ENCODE results near the gene MYO9A.
"Not testable (repeated sequence)": the region's sequence is repeated elsewhere in the genome, so short reads cannot be mapped to it uniquely, and the experiment has no call there.

The MYO9A gene

DNA sequence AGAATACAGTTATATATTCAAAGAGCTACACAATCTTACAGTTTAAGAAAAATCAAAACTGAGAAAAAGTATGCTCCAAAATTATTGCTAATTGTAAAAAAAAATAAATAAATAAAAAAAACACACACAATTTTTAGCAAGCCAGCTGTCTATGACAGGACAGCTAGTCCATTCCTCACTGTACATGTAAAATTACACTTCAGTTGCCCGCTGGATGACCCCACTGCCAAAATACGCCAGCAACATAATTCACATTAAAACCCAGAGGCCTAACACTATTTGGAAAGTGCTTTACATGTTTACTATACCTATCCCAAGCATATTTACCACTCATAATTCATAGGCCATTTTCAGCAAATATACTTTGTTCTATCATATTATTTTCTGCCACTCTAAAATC lies 5.8 kb downstream of the MYO9A start:
- in situ Hi-C loops (cut with HindIII; ENCODE audit: low sequenced_read_pairs), result no loop called here
- DNase-seq (ENCODE audit: low read depth), result no peak
- H3K4me3 ChIP-seq (ENCODE audit: low read depth, low read length), result no peak overlapping the region
- TF ChIP-seq, protein P1, sequence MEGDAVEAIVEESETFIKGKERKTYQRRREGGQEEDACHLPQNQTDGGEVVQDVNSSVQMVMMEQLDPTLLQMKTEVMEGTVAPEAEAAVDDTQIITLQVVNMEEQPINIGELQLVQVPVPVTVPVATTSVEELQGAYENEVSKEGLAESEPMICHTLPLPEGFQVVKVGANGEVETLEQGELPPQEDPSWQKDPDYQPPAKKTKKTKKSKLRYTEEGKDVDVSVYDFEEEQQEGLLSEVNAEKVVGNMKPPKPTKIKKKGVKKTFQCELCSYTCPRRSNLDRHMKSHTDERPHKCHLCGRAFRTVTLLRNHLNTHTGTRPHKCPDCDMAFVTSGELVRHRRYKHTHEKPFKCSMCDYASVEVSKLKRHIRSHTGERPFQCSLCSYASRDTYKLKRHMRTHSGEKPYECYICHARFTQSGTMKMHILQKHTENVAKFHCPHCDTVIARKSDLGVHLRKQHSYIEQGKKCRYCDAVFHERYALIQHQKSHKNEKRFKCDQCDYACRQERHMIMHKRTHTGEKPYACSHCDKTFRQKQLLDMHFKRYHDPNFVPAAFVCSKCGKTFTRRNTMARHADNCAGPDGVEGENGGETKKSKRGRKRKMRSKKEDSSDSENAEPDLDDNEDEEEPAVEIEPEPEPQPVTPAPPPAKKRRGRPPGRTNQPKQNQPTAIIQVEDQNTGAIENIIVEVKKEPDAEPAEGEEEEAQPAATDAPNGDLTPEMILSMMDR (IDR thresholded peaks at IDR 0.05; ENCODE audit: low read depth, low read length, missing control alignments), result no peak

DNA sequence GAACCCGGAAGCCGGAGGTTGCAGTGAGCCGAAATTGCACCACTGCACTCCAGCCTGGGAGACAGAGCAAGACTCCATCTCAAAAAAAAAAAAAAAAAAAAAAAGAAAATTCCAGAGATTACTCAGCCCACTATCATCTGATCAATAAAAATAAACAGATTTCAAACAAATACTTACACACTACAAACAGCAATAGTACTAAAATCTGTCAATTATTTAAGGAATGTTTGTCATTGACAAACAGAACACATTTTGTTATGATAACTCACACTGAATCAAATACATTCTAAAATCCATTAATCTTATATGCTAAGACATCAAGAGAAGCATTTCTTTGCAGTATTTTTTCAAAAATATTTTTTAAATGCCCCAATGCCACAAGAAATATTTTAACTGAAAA lies 7.6 kb downstream of the MYO9A start:
- in situ Hi-C loops (cut with HindIII; ENCODE audit: low sequenced_read_pairs), result no loop called here
- TF ChIP-seq, protein P1 (IDR thresholded peaks at IDR 0.05; ENCODE audit: low read depth, low read length, missing control alignments), result no peak
- no peak overlapping the region for H3K4me3 ChIP-seq (ENCODE audit: low read depth, low read length)
- DNase-seq (ENCODE audit: low read depth), result no peak

GRCh38 chr15:72106068-72106467 lies 11.9 kb downstream of the MYO9A start:
- in situ Hi-C loops (cut with HindIII; ENCODE audit: low sequenced_read_pairs), result no loop called here
- TF ChIP-seq, protein P1 (IDR thresholded peaks at IDR 0.05; ENCODE audit: low read depth, low read length, missing control alignments), result no peak
- H3K4me3 ChIP-seq (ENCODE audit: low read depth, low read length), result no peak overlapping the region
- no peak for DNase-seq (ENCODE audit: low read depth)

DNA sequence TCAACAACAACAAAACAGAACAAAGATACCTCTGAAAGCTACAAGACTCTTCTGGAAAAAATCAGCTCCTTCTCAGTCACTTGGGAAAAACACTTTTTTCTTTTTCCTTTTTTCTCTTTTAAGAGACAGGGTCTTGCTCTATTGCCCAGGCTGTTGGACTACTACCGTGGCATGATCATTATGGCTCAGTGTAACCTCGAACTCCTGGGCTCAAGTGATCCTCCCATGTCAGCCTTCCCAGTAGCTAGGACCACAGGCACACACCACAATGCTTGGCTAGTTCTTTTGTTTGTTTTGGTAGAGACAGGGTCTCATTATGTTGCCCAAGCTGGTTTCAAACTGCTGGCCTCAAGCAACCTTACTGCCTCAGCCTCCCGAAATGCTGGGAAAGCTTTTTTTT lies 12.8 kb downstream of the MYO9A start:
- in situ Hi-C loops (cut with HindIII; ENCODE audit: low sequenced_read_pairs), result no loop called here
- H3K4me3 ChIP-seq (ENCODE audit: low read depth, low read length), result no peak overlapping the region
- no peak for DNase-seq (ENCODE audit: low read depth)
- TF ChIP-seq, protein P1 (IDR thresholded peaks at IDR 0.05; ENCODE audit: low read depth, low read length, missing control alignments), result no peak

- DNase-seq (ENCODE audit: low read depth); in situ Hi-C loops (cut with HindIII; ENCODE audit: low sequenced_read_pairs); H3K4me3 ChIP-seq (ENCODE audit: low read depth, low read length): not testable (repeated sequence)
Measured at GRCh38 chr15:72100551-72100950, 17.4 kb downstream of the MYO9A start.

- DNase-seq (ENCODE audit: low read depth), result no peak
- H3K4me3 ChIP-seq (ENCODE audit: low read depth, low read length), result no peak overlapping the region
- in situ Hi-C loops (cut with HindIII; ENCODE audit: low sequenced_read_pairs), result no loop called here
- TF ChIP-seq, protein P1 (IDR thresholded peaks at IDR 0.05; ENCODE audit: low read depth, low read length, missing control alignments), result no peak
Measured at GRCh38 chr15:72099155-72099554, 18.8 kb downstream of the MYO9A start.

DNA sequence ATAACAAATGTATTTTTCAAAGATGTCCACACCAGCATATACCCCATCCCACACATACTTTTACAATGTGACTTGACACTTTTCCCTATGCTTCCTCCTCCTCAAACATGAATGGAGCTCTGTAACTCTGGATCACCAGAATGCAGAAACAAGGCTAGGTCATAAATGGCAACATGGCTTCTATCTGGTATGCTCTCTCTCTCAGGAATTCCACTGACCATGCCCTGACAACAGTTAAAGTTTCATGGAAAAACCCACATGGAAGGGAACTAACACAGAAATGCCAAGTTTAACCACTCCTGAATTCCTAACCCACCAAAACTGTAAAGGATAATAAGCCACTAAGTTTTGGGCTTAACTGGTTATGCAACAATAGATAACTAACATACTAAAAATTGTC lies 19.9 kb downstream of the MYO9A start:
- H3K4me3 ChIP-seq (ENCODE audit: low read depth, low read length), result no peak overlapping the region
- TF ChIP-seq, protein P1 (IDR thresholded peaks at IDR 0.05; ENCODE audit: low read depth, low read length, missing control alignments), result no peak
- no peak for DNase-seq (ENCODE audit: low read depth)
- in situ Hi-C loops (cut with HindIII; ENCODE audit: low sequenced_read_pairs), result no loop called here

All from astrocyte of the cerebellum (primary cell).